Kidney tubule cell (primary cell): Measurements from ENCODE around the gene CHRFAM7A.
"Not testable (repeated sequence)": the region's sequence is repeated elsewhere in the genome, so short reads cannot be mapped to it uniquely, and the experiment has no call there.

Source experiments
- DNase-seq: peaks from one replicate; pipeline ENCODE4 v3.0.0-alpha.2; 2018; ENCODE audit warnings: low spot score

CHRFAM7A gene

GRCh38 chr15:30315704-30316103, 77.6 kb downstream of the CHRFAM7A start:
- DNase-seq = not testable (repeated sequence)

GRCh38 chr15:30310575-30310974, 82.8 kb downstream of the CHRFAM7A start:
- not testable (repeated sequence) for DNase-seq
